Measurements from ENCODE around the gene PWWP2B.

PWWP2B gene

GRCh38 chr10:132411561-132412253 lies 14.7 kb downstream of the PWWP2B start:
- peaks cover 40% of the 10 kb centered on the region for H3K4me1 Mint-ChIP-seq
- peaks cover 3% of the 10 kb centered on the region for H3K36me3 Mint-ChIP-seq
- H3K27ac Mint-ChIP-seq: peak overlapping the region; percentile 17
- no peak for ATAC-seq
- no peak overlapping the region for H3K4me3 Mint-ChIP-seq
- DNase-seq (ENCODE audit: low spot score in 2 of 2): no peak
- H3K9me3 Mint-ChIP-seq: no peaks in the 10 kb centered on the region

GRCh38 chr10:132412316-132413192 lies 15.6 kb downstream of the PWWP2B start:
- no peaks in the 10 kb centered on the region for H3K36me3 Mint-ChIP-seq

GRCh38 chr10:132413226-132414205 lies 16.5 kb downstream of the PWWP2B start:
- peaks cover 25% of the 10 kb centered on the region for H3K4me1 Mint-ChIP-seq
- H3K4me3 Mint-ChIP-seq: no peak overlapping the region
- peak overlapping the region; percentile 54 for H3K27ac Mint-ChIP-seq
- no peaks in the 10 kb centered on the region for H3K36me3 Mint-ChIP-seq
- DNase-seq (ENCODE audit: low spot score in 2 of 2): no peak
- H3K9me3 Mint-ChIP-seq: no peaks in the 10 kb centered on the region
- no peak for ATAC-seq

More at GRCh38 chr10:132412316-132413192, 15.6 kb downstream of the PWWP2B start:
- Mint-ChIP-seq H3K9me3 (no peaks in the 10 kb centered on the region), H3K4me1 (peaks cover 33% of the 10 kb centered on the region), H3K27ac (peak overlapping the region; percentile 40), H3K4me3 (no peak overlapping the region)
- no peak for ATAC-seq
- no peak for DNase-seq (ENCODE audit: low spot score in 2 of 2)

GRCh38 chr10:132414402-132415016 lies 17.5 kb downstream of the PWWP2B start:
- no peak overlapping the region for H3K4me3 Mint-ChIP-seq
- DNase-seq (ENCODE audit: low spot score in 2 of 2): no peak
- H3K4me1 Mint-ChIP-seq: peaks cover 25% of the 10 kb centered on the region
- ATAC-seq: no peak
- H3K27ac Mint-ChIP-seq: peak overlapping the region; percentile 54
- H3K9me3 Mint-ChIP-seq: no peaks in the 10 kb centered on the region
- H3K36me3 Mint-ChIP-seq: no peaks in the 10 kb centered on the region

GRCh38 chr10:132415255-132415654 lies 18.3 kb downstream of the PWWP2B start:
- H3K36me3 Mint-ChIP-seq: no peaks in the 10 kb centered on the region
- no peak for ATAC-seq
- H3K4me1 Mint-ChIP-seq: peaks cover 21% of the 10 kb centered on the region
- no peak overlapping the region for H3K4me3 Mint-ChIP-seq
- DNase-seq (ENCODE audit: low spot score in 2 of 2): no peak
- no peaks in the 10 kb centered on the region for H3K9me3 Mint-ChIP-seq
- H3K27ac Mint-ChIP-seq: peak overlapping the region; percentile 4

- no peak for DNase-seq (ENCODE audit: low spot score in 2 of 2)
- H3K36me3 Mint-ChIP-seq: no peaks in the 10 kb centered on the region
Observed at GRCh38 chr10:132415956-132416355, 19.0 kb downstream of the PWWP2B start.

GRCh38 chr10:132416566-132417256 lies 19.7 kb downstream of the PWWP2B start:
- DNase-seq (ENCODE audit: low spot score in 2 of 2) (no peak), ATAC-seq (no peak)
- Mint-ChIP-seq H3K4me3 (no peak overlapping the region), H3K4me1 (peaks cover 25% of the 10 kb centered on the region), H3K36me3 (no peaks in the 10 kb centered on the region), H3K9me3 (no peaks in the 10 kb centered on the region), H3K27ac (no peak overlapping the region)

More at GRCh38 chr10:132415956-132416355, 19.0 kb downstream of the PWWP2B start:
- H3K27ac Mint-ChIP-seq: no peak overlapping the region
- no peak overlapping the region for H3K4me3 Mint-ChIP-seq
- ATAC-seq: no peak
- H3K4me1 Mint-ChIP-seq: peaks cover 25% of the 10 kb centered on the region
- H3K9me3 Mint-ChIP-seq: no peaks in the 10 kb centered on the region

GRCh38 chr10:132417257-132417910 lies 20.4 kb downstream of the PWWP2B start:
- H3K27ac Mint-ChIP-seq: no peak overlapping the region

GRCh38 chr10:132417957-132418441 lies 21.0 kb downstream of the PWWP2B start:
- Mint-ChIP-seq H3K27ac (no peak overlapping the region), H3K36me3 (no peaks in the 10 kb centered on the region), H3K9me3 (no peaks in the 10 kb centered on the region), H3K4me3 (no peak overlapping the region), H3K4me1 (peaks cover 29% of the 10 kb centered on the region)
- no peak for DNase-seq (ENCODE audit: low spot score in 2 of 2)
- ATAC-seq: no peak

More at GRCh38 chr10:132417257-132417910, 20.4 kb downstream of the PWWP2B start:
- Mint-ChIP-seq H3K4me3 (no peak overlapping the region), H3K4me1 (peaks cover 25% of the 10 kb centered on the region), H3K9me3 (no peaks in the 10 kb centered on the region), H3K36me3 (no peaks in the 10 kb centered on the region)
- no peak for DNase-seq (ENCODE audit: low spot score in 2 of 2)
- ATAC-seq: no peak

GRCh38 chr10:132418527-132419416 lies 21.8 kb downstream of the PWWP2B start:
- H3K27ac Mint-ChIP-seq: peak overlapping the region; percentile 32
- DNase-seq (ENCODE audit: low spot score in 2 of 2) (no peak), ATAC-seq (no peak)
- H3K36me3 Mint-ChIP-seq: no peaks in the 10 kb centered on the region
- no peaks in the 10 kb centered on the region for H3K9me3 Mint-ChIP-seq
- no peak overlapping the region for H3K4me3 Mint-ChIP-seq
- peaks cover 31% of the 10 kb centered on the region for H3K4me1 Mint-ChIP-seq

GRCh38 chr10:132419538-132420468 lies 22.8 kb downstream of the PWWP2B start:
- Mint-ChIP-seq H3K36me3 (no peaks in the 10 kb centered on the region), H3K4me3 (no peak overlapping the region), H3K27ac (peak overlapping the region; percentile 85), H3K4me1 (peaks cover 26% of the 10 kb centered on the region), H3K9me3 (no peaks in the 10 kb centered on the region)
- ATAC-seq (no peak), DNase-seq (ENCODE audit: low spot score in 2 of 2) (no peak)

GRCh38 chr10:132420469-132420980 lies 23.5 kb downstream of the PWWP2B start:
- Mint-ChIP-seq H3K4me1 (peaks cover 20% of the 10 kb centered on the region), H3K4me3 (no peak overlapping the region), H3K27ac (peak overlapping the region; percentile 85), H3K36me3 (no peaks in the 10 kb centered on the region), H3K9me3 (no peaks in the 10 kb centered on the region)
- ATAC-seq (peak; percentile 6), DNase-seq (ENCODE audit: low spot score in 2 of 2) (no peak)

Data from stimulated activated effector memory CD8-positive, alpha-beta T cell treated with anti-CD3 and anti-CD28 coated beads, Interleukin-12 subunit alpha, Interleukin-12 subunit beta, amount 100 ng/mL, for 72 hours (primary cell).